NCI-H187 (cell line): ENCODE measurements around the gene PLP2.
"Not testable (repeated sequence)": the region's sequence is repeated elsewhere in the genome, so short reads cannot be mapped to it uniquely, and the experiment has no call there.

Source experiments
- DNase-seq, 2 experiments: peaks; one replicate each; lab custom pipeline; 2025; lab: John Stamatoyannopoulos, UW

PLP2 gene

DNA sequence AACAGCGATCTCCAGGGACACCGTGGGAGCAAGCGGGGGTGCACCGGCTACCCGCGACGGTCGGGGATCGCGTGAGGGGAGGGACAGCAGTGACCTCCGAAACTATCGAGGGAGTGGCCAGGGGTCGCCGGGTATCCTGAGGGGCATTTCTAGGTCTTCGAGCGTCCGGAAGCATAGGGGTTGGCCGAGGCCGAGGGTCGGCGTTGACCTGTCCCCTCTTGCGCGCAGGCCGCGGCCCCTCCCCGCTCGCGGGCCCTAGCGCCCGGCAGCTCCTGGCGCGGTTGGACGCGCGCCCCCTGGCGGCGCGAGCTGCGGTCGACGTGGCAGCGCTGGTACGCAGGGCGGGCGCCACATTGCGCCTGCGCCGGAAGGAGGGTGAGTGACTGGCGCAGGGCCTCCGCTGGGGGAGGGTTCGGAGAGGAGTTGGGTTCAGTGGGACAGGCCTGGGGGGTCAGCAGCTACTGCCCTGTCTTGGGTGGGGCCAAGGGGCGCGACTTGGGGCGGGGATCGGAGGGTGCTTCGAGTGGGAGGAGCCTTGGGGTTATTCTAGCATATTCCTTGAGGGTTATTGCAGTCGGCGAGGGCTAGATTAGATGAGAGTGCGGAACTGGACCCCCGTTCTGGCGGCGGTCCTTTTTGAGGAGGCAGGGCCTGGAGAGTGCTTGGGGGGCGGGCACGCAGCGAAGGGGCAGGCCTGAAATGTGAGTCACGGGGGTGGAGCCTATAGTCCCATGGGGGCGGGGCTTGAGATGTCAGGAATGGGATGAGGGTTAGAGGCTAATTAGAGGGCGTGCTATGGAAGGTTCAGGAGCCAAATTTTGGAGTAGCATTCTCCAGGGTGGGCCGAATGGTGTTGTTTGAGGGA lies 7.9 kb upstream of the PLP2 start:
- peak; percentile 23 to 49 for DNase-seq

GRCh38 chrX:49164589-49165360 lies 6.9 kb upstream of the PLP2 start:
- DNase-seq = no peak

DNA sequence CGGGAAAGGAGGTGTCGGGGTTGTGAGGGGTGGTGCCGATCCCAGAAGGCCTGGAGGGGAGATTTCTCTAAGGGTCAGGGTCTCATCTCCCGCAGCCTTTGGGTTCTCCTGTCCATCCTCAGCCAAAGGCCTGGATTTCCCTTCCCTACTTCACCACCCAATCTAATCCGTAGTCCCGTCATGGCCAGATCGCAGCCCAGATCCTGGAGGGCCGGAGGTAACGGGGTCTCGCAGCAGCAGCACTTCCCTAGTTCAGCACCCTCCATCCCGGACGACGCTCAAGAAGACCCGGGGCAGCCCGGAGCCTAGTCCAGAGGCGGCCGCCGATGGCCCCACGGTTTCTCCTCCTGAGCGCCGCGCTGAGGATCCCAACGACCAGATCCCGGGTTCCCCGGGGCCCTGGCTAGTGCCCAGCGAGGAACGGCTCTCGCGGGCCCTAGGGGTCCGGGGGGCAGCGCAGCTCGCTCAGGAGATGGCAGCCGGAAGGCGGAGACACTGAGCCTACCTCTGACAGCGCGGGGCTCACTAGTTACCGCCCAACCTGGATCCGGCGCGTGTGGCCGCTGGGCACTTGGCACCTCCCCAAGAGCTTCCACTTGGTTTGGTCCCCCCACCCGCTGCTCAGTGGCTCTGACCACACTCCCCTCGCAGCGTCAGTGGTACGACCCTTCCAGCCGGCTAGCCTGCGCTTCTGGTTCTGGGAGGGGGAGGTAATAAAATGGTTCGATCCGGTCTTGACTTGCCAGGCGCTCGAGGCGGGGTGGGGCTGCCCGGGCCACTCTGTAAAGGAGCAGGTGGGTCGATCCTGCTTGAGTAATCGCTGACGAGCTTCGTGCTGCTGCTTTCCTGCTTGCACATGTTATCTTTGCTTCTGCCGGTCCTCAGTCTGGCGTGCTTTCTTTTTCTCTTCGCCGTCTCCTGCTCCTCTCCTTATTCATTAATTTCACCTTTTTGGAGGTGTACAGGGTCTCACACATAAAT lies 5.5 kb upstream of the PLP2 start:
- DNase-seq = peak; percentile 56 to 68

GRCh38 chrX:49166914-49167739 lies 4.6 kb upstream of the PLP2 start:
- DNase-seq = no peak

DNA sequence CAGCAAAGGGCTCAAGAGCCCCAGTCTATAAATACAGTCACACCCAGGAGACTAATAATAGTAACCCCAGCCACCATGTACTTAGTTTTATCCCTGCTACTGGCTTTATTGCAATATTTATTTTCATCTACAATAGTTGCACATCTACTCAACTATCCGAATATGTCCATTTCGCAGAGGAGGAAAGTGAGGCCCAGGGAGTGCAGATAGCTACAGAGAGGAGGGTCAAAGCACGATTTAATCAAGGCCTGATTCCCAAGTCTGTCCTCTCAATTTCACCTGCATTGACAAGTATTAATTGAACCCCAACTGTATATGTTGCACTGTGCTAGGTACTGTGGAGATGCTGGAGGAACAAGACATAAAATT lies 4.0 kb upstream of the PLP2 start:
- no peak for DNase-seq

- peak in 1 of 2 experiments; percentile 24 for DNase-seq
Measured at GRCh38 chrX:49172280-49172780, 632 bp downstream of the PLP2 start.

- not testable (repeated sequence) for DNase-seq
Measured at GRCh38 chrX:49173544-49173943, 1.8 kb downstream of the PLP2 start.

GRCh38 chrX:49174723-49175122 lies 3.0 kb downstream of the PLP2 start:
- no peak for DNase-seq

- DNase-seq = no peak
Measured at GRCh38 chrX:49175435-49176274, 4.0 kb downstream of the PLP2 start.

- DNase-seq = no peak
Measured at GRCh38 chrX:49176421-49177326, 5.0 kb downstream of the PLP2 start.

GRCh38 chrX:49177338-49177833 lies 5.7 kb downstream of the PLP2 start:
- no peak for DNase-seq

DNA sequence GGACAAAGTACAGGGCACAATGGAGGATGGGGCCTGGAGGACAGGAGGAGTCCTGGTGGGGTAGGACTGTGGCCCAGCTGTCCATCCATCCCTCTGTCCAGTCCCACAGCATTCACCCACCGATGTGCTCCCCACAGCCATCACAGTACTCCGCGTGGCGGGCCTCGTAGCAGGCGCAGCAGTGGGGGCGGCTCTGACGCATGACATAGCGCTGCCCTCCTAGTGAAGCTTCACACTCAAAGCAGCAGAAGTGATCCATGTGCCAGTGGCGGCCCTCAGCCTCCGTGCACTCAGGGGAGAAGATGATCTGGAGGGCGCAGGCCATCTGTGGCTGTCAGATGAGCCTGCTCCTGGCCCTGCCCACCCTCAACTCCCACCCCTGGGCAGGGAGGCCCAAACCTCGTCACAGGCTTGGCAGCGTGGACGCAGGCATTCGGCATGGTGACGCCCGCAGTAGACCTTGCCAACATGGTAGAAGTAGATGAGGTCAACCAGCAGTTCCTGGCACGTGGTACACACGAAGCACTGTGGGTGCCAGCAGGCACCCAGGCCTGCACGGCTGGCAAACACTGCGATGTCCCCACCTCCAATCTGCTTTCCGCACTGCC lies 6.3 kb downstream of the PLP2 start:
- DNase-seq = no peak

DNA sequence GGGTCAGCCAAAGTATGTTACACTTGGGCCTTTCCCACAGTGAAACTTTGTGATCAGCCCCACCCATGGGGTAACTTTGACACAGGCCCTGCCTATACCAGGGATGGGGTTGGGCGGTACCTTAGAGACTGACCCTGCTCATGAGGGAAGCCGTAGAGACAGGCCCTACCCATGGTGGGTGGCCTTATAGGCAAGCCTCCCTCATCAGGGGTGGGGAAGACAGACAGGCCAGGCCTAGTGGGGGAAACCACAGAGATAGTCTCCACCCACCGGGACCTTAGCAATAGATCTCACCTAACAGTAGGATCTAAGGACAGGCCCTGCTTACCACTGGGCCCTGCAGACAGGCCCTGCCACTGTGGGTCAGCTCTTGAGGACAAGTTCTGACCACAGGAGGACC lies 6.8 kb downstream of the PLP2 start:
- no peak for DNase-seq

- DNase-seq = no peak
Measured at GRCh38 chrX:49179358-49179757, 7.7 kb downstream of the PLP2 start.

DNA sequence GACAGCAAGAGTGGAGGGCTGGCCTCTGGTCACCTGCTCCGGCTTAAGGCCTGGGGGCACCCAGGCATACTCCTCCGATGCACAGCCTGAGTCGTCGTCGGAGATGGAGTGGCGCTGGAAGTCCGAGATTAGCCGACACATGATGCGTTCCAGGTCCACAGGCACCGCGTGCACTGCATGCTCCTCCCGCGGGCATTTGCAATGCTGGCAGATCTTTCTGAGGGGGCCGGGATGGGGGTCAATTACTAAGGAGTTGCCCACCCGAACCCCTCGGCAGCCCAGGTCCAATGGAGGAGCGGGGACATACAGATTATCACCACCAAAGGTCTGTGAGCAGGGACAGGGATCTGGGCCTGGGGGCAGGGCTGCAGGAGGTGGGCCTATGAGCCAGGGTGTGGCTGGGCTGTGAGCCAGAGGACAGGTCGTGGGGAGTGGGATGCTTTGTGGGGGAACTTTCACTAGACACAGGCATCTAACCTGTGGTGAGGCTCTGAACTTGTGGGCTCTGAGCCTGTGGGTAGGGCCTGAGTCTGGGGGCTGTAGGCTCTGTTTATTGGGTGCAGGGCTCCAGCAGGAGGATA lies 12.1 kb downstream of the PLP2 start:
- DNase-seq = no peak

DNA sequence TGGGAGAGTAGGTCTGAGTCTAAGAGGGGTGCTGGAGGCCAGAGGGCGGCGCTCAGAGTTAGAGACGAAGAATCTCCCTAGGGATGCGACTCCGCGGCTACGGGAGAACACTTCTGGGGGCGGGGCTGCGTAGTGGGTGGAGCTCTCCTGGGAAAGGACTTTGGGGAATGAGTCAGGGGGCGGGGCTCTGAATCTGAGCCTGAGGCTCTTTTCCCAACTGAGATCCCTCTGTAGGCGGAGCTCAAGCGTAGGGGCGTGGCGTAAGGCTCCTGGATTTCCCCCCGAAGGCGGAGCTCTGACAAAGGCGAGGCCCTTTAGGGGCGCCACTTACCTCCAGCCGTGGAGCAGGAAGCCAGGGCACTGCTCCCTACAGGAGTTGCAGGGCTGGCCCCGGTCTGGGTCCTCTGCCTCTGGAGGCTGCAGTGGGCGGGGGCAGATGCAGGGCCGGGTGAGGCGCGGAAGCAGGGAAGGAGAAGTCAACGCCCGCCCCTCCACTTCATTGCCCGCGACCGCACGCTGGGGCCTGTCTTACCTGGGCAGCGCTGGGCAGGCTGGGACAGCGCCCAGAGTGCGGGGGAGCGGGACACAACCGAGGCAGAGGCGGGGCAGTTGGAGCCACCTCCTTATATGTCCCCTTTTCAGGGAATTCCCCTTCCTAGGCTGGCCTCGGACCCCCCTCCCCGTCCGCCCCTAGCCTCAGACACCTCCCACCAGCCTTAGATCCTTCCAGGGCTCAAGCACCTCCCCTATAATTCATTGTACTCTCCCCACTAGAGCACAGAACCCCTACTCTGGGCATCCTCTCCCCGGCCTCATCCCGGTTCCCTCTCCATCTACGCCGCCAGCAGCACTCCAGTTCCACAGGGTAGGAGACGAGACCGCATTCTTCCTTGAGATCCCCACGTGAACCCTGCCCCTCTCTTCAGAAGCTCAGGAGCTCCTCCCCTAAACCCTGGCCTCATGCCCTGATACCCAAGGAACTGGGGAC lies 12.9 kb downstream of the PLP2 start:
- DNase-seq = peak; percentile 27 to 52
